ENCODE results near the gene XPO5.

DNA sequence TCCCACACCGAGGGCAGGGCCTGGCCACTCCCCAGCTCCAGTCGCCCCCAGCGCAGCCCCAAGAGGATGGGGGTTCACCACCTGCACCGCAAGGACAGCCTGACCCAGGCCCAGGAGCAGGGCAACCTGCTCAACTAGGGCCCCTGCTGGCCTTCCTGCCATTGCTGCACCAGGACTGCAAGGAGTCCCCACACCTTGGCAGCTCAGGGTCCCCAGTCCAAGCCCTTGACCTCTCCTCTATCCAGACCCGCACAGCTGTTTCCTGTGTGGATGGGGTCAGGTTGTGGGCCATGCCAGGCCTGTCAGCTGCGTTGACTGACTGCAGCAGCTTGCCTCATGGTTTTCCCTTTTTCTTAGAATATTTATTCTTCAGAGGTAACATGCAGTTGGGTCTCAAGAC is 70.1 kb downstream of the XPO5 start:
- TF ChIP-seq, protein P1, sequence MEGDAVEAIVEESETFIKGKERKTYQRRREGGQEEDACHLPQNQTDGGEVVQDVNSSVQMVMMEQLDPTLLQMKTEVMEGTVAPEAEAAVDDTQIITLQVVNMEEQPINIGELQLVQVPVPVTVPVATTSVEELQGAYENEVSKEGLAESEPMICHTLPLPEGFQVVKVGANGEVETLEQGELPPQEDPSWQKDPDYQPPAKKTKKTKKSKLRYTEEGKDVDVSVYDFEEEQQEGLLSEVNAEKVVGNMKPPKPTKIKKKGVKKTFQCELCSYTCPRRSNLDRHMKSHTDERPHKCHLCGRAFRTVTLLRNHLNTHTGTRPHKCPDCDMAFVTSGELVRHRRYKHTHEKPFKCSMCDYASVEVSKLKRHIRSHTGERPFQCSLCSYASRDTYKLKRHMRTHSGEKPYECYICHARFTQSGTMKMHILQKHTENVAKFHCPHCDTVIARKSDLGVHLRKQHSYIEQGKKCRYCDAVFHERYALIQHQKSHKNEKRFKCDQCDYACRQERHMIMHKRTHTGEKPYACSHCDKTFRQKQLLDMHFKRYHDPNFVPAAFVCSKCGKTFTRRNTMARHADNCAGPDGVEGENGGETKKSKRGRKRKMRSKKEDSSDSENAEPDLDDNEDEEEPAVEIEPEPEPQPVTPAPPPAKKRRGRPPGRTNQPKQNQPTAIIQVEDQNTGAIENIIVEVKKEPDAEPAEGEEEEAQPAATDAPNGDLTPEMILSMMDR (IDR thresholded peaks at IDR 0.05; ENCODE audit: insufficient read depth, low read depth, low read length) = no peak
- TF ChIP-seq EZH2 (IDR thresholded peaks at IDR 0.05; ENCODE audit: insufficient read depth, low read length) = no peak
